Activated naive CD8-positive, alpha-beta T cell treated with anti-CD3 and anti-CD28 coated beads for 36 hours (primary cell): ENCODE data around the gene MAP2K6. TPM values are rescaled to one million over a fixed set of nuclear protein-coding genes. Genes with fewer than 3 reads are reported as not detected.
A peak's percentile ranks its signal among the peaks of the same experiment; 100 is the strongest.

ENCODE experiments used
- DNase-seq: peaks from one replicate; pipeline ENCODE4 v3.0.0; 2021
- H3K27ac Mint-ChIP-seq: one replicate; pipeline ENCODE4 v1.8.0; 2022; ENCODE audit warnings: mild to moderate bottlenecking, moderate library complexity, mixed read lengths
- H3K27me3 Mint-ChIP-seq: one replicate; pipeline ENCODE4 v1.8.0; 2022; ENCODE audit warnings: mild to moderate bottlenecking, mixed read lengths
- H3K36me3 Mint-ChIP-seq: one replicate; pipeline ENCODE4 v1.8.0; 2021; ENCODE audit warnings: mild to moderate bottlenecking, mixed read lengths
- H3K4me1 Mint-ChIP-seq: one replicate; pipeline ENCODE4 v1.8.0; 2021; ENCODE audit warnings: mixed read lengths
- H3K4me3 Mint-ChIP-seq: one replicate; pipeline ENCODE4 v1.8.0; 2022; ENCODE audit warnings: mild to moderate bottlenecking, moderate library complexity, mixed read lengths
- H3K9me3 Mint-ChIP-seq: one replicate; pipeline ENCODE4 v1.8.0; 2022; ENCODE audit warnings: mixed read lengths
- total RNA-seq, 2 experiments: library from RNA; stranded (reverse); gene quantifications; one replicate each; pipeline ENCODE4 v1.2.3, GENCODE V29; 2021

MAP2K6 gene
- total RNA-seq, 2 experiments from 2014 or later = 2.7 to 2.9 TPM

- Mint-ChIP-seq H3K4me1 (peaks cover 13% of the 10 kb centered on the region), H3K4me3 (no peak overlapping the region), H3K9me3 (no peaks in the 10 kb centered on the region), H3K36me3 (peaks cover 4% of the 10 kb centered on the region), H3K27ac (no peak overlapping the region), H3K27me3 (no peaks in the 10 kb centered on the region)
- no peak for DNase-seq
Observed at GRCh38 chr17:69485251-69485661, 70.8 kb downstream of the MAP2K6 start.

- H3K9me3 Mint-ChIP-seq = no peaks in the 10 kb centered on the region
- H3K27ac Mint-ChIP-seq = no peak overlapping the region
- DNase-seq = no peak
- no peak overlapping the region for H3K4me3 Mint-ChIP-seq
- H3K36me3 Mint-ChIP-seq = peaks cover 4% of the 10 kb centered on the region
- no peaks in the 10 kb centered on the region for H3K27me3 Mint-ChIP-seq
- H3K4me1 Mint-ChIP-seq = peaks cover 11% of the 10 kb centered on the region
Observed at GRCh38 chr17:69485901-69486643, 71.6 kb downstream of the MAP2K6 start.

GRCh38 chr17:69486779-69487637, 72.5 kb downstream of the MAP2K6 start:
- Mint-ChIP-seq H3K4me1 (peaks cover 13% of the 10 kb centered on the region), H3K27me3 (no peaks in the 10 kb centered on the region), H3K27ac (no peak overlapping the region), H3K36me3 (peaks cover 4% of the 10 kb centered on the region), H3K4me3 (no peak overlapping the region), H3K9me3 (no peaks in the 10 kb centered on the region)
- DNase-seq = no peak

GRCh38 chr17:69489313-69489712, 74.8 kb downstream of the MAP2K6 start:
- H3K27me3 Mint-ChIP-seq = no peaks in the 10 kb centered on the region
- no peaks in the 10 kb centered on the region for H3K9me3 Mint-ChIP-seq
- DNase-seq = no peak
- no peak overlapping the region for H3K4me3 Mint-ChIP-seq
- no peak overlapping the region for H3K27ac Mint-ChIP-seq
- H3K36me3 Mint-ChIP-seq = peaks cover 4% of the 10 kb centered on the region
- peaks cover 13% of the 10 kb centered on the region for H3K4me1 Mint-ChIP-seq

DNA sequence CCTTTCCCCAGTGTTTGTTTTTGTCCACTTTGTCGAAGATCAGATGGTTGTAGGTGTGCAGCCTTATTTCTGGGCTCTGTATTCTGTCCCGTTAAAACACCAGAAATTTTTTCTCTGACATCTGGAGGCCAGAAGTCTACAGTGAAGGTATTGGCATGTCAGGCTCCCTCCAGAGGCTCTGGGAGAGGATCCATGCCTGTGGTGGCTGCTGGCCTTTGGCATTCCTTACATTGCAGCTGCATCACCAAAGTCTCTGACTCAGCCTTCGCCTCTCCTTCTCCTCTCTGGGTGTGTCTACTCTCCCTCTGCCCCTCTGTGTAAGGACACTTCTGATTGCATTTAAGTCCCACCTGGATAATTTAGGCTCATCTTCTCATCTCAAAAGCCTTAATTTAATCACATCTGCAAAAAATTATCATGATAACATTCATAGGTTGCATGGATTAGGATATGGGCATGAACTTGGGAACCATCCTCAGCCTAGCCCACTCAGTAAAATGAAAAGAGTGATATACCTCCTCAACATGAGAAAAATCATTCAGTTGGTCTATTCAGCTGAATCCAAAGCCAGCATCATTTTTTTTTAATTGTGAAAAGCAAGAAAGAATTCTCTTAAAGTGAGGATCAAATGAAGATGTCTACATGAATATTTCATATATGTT, 78.0 kb downstream of the MAP2K6 start:
- H3K36me3 Mint-ChIP-seq = peaks cover 1% of the 10 kb centered on the region
- DNase-seq = no peak
- peaks cover 8% of the 10 kb centered on the region for H3K4me1 Mint-ChIP-seq
- H3K9me3 Mint-ChIP-seq = no peaks in the 10 kb centered on the region
- no peaks in the 10 kb centered on the region for H3K27me3 Mint-ChIP-seq
- H3K27ac Mint-ChIP-seq = no peak overlapping the region
- H3K4me3 Mint-ChIP-seq = no peak overlapping the region

DNA sequence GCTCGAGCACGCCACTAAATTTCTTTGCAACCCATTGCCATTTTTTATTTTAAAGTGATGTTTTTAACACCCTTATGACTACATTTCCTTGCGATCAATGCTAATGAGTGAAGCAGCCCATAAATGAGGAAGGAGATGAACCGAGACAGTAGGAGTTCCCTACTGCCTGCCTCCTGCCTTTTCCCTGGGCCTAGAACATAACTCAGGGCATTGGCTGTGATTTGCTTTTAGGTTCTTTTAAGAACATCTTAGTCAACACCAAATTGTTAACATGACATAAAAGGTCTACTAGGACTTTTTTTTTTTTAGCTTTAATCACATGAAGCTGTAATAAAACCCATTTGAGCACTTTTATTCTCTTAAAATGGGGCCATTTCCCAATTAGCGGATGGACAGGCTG, 81.3 kb downstream of the MAP2K6 start:
- H3K9me3 Mint-ChIP-seq = no peaks in the 10 kb centered on the region
- H3K4me1 Mint-ChIP-seq = peaks cover 8% of the 10 kb centered on the region
- DNase-seq = no peak
- H3K4me3 Mint-ChIP-seq = no peak overlapping the region
- no peaks in the 10 kb centered on the region for H3K27me3 Mint-ChIP-seq
- H3K36me3 Mint-ChIP-seq = no peaks in the 10 kb centered on the region
- no peak overlapping the region for H3K27ac Mint-ChIP-seq

DNA sequence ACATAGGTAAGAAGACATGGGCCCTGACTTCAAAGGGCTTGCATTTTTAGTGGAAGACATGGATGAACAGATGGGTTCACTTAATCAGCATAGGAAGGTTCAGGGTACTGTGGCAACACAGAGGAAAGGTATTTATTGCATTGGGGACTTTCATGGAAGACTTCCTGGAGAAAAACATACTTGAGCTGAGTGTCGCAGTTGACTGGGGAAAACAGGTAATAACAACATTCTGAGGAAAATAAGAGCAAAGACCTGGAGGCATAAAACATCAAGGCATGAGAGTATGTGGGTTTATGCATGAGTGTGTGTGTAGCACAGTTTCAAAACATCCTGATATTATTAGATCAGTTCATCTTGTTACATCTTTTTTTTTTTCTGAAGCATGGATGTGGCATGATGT, 82.7 kb downstream of the MAP2K6 start:
- Mint-ChIP-seq H3K27me3 (no peaks in the 10 kb centered on the region), H3K4me3 (no peak overlapping the region), H3K36me3 (no peaks in the 10 kb centered on the region), H3K4me1 (peaks cover 10% of the 10 kb centered on the region), H3K9me3 (no peaks in the 10 kb centered on the region), H3K27ac (no peak overlapping the region)
- DNase-seq = no peak

GRCh38 chr17:69499318-69499717, 84.8 kb downstream of the MAP2K6 start:
- no peaks in the 10 kb centered on the region for H3K36me3 Mint-ChIP-seq
- H3K4me3 Mint-ChIP-seq = no peak overlapping the region
- H3K9me3 Mint-ChIP-seq = no peaks in the 10 kb centered on the region
- no peak overlapping the region for H3K27ac Mint-ChIP-seq
- no peak for DNase-seq
- H3K27me3 Mint-ChIP-seq = no peaks in the 10 kb centered on the region
- H3K4me1 Mint-ChIP-seq = peaks cover 14% of the 10 kb centered on the region

DNA sequence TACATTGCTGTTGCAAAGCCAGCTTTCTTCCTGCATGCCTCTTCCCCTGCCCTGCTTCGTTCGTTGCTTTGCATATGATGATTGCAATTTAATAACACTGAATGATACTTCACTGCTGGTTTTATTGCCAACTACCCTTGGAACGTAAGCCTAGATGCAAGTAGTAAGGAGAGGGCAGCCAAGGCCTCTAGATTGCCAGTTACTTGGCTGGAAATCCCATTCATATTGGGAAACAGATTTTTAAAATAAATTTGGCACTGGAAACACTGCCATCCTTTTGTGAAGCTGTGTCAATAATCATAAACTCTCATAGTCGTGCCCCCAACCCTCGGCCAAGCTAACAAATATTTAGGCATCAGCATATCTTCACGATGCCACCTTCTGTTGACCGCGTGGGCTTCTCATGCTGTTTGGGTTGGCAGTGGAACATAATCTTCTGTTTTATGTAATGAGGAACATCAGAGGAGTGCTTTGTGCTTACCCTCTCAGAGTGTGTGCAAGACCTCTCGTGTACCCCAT, 86.5 kb downstream of the MAP2K6 start:
- Mint-ChIP-seq H3K27ac (no peak overlapping the region), H3K4me3 (no peak overlapping the region), H3K27me3 (no peaks in the 10 kb centered on the region), H3K4me1 (peaks cover 14% of the 10 kb centered on the region), H3K36me3 (no peaks in the 10 kb centered on the region), H3K9me3 (no peaks in the 10 kb centered on the region)
- DNase-seq = no peak

- H3K36me3 Mint-ChIP-seq = no peaks in the 10 kb centered on the region
- peak overlapping the region; percentile 12 for H3K4me3 Mint-ChIP-seq
- H3K27me3 Mint-ChIP-seq = no peaks in the 10 kb centered on the region
- no peak for DNase-seq
- no peaks in the 10 kb centered on the region for H3K9me3 Mint-ChIP-seq
- H3K27ac Mint-ChIP-seq = peak overlapping the region; percentile 21
- H3K4me1 Mint-ChIP-seq = peaks cover 16% of the 10 kb centered on the region
Observed at GRCh38 chr17:69501591-69502468, 87.3 kb downstream of the MAP2K6 start.

DNA sequence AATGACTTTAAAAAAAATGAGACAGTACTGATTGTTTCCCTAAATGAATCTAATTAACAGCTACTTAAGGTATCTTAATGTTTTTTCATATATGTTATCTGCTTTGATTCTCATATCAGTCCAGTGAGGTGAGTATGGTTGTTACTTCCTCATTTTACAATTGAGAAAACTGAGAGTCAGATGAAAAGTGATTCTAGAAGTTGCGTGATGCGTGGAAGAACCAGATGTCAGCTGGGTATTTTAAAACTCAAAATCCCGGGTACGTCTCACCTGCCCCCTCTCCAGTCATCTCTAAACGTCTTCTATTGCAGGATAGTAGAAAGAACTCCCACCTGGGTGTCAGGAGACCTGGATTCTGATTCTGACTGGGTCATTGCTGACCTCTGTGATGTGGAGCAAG, 89.2 kb downstream of the MAP2K6 start:
- H3K27me3 Mint-ChIP-seq = no peaks in the 10 kb centered on the region
- peaks cover 12% of the 10 kb centered on the region for H3K4me1 Mint-ChIP-seq
- DNase-seq = no peak
- H3K4me3 Mint-ChIP-seq = no peak overlapping the region
- peaks cover 6% of the 10 kb centered on the region for H3K36me3 Mint-ChIP-seq
- no peak overlapping the region for H3K27ac Mint-ChIP-seq
- no peaks in the 10 kb centered on the region for H3K9me3 Mint-ChIP-seq

DNA sequence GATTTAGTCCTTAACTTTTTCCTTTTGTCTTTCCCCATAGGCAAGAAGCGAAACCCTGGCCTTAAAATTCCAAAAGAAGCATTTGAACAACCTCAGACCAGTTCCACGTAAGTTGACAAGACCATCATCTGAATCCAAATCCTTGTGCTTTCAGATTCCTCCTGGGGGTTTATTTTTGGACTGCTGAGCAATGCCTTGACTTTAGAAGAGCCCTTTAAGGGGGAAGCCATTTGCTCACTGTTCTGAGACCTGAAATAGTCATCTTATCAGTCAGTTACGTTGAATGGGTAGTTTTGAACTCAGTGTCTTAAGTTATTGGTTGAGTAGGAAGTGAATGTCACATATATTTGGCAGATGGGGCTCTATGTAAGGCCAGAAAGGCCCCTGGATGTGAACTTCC, 91.2 kb downstream of the MAP2K6 start:
- Mint-ChIP-seq H3K9me3 (no peaks in the 10 kb centered on the region), H3K27ac (no peak overlapping the region), H3K36me3 (peaks cover 15% of the 10 kb centered on the region), H3K27me3 (no peaks in the 10 kb centered on the region), H3K4me3 (no peak overlapping the region), H3K4me1 (peaks cover 12% of the 10 kb centered on the region)
- DNase-seq = no peak

DNA sequence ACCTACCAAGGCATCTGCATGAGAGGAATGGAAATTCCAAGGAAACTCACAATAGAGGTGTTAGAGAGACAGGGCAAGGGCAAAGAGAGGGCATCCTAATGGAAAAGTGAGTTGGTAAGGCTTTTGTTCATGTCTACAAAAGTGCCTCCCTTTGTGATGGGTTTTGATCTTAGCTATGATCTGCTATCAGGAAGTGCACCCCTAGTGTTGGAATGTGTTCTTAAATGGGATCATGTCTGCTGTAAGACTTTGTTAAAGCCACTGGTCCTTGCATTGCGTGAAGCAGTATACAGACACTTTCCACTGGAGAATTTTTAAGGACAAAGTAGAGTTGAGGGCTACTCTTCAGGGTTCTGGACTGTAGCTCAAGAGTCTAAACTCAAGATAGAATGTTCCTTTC, 92.0 kb downstream of the MAP2K6 start:
- Mint-ChIP-seq H3K27ac (no peak overlapping the region), H3K9me3 (no peaks in the 10 kb centered on the region), H3K27me3 (no peaks in the 10 kb centered on the region), H3K4me3 (no peak overlapping the region), H3K36me3 (peaks cover 16% of the 10 kb centered on the region), H3K4me1 (peaks cover 15% of the 10 kb centered on the region)
- DNase-seq = no peak

- Mint-ChIP-seq H3K9me3 (no peaks in the 10 kb centered on the region), H3K27ac (no peak overlapping the region), H3K27me3 (no peaks in the 10 kb centered on the region), H3K4me1 (peaks cover 6% of the 10 kb centered on the region), H3K36me3 (peaks cover 16% of the 10 kb centered on the region), H3K4me3 (no peak overlapping the region)
- DNase-seq = no peak
Observed at GRCh38 chr17:69508814-69509213, 94.3 kb downstream of the MAP2K6 start.
